Measurements from ENCODE around the gene NRXN3. TPM values are rescaled to one million over a fixed set of nuclear protein-coding genes. Genes with fewer than 3 reads are reported as not detected.

NRXN3 gene
- total and polyA plus RNA-seq, 8 donors = 0.29 to 41.1 (median 9.1) TPM

DNA sequence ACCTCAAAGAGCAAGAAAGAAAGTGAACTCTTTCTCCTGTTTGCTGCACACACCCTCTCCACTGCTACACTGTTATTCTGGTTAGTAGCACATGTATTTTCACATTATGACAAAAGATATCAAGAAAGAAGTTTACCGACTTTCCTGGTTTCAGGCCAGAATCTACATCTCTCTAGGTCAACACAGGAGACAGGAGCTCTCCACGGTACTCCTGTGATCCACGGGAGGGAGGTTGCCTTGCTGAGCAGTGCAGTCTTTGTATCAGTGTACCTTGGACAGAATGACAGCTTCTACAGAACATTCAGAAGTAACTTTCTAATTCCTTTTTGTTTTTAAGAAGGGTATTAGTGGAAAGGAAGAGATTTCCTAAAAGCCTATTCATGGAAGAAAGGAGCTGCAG is 805.6 kb downstream of the NRXN3 start:
- no peak for TF ChIP-seq EP300 (IDR thresholded peaks at IDR 0.05)
- TF ChIP-seq, protein P1, sequence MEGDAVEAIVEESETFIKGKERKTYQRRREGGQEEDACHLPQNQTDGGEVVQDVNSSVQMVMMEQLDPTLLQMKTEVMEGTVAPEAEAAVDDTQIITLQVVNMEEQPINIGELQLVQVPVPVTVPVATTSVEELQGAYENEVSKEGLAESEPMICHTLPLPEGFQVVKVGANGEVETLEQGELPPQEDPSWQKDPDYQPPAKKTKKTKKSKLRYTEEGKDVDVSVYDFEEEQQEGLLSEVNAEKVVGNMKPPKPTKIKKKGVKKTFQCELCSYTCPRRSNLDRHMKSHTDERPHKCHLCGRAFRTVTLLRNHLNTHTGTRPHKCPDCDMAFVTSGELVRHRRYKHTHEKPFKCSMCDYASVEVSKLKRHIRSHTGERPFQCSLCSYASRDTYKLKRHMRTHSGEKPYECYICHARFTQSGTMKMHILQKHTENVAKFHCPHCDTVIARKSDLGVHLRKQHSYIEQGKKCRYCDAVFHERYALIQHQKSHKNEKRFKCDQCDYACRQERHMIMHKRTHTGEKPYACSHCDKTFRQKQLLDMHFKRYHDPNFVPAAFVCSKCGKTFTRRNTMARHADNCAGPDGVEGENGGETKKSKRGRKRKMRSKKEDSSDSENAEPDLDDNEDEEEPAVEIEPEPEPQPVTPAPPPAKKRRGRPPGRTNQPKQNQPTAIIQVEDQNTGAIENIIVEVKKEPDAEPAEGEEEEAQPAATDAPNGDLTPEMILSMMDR (IDR thresholded peaks at IDR 0.05) = no peak
- no peak for TF ChIP-seq POLR2A (IDR thresholded peaks at IDR 0.05)
- TF ChIP-seq POLR2AphosphoS5 (IDR thresholded peaks at IDR 0.05) = no peak
- 22 to 50% (median 26%) methylated on average over 3 of the region's 3 CpGs for WGBS, 5 donors
- Histone ChIP-seq H3K4me1 (no peaks in the 10 kb centered on the region), H3K4me3 (no peak overlapping the region), H3K36me3 (no peaks in the 10 kb centered on the region), H3K27ac (no peak overlapping the region), H3K27me3 (no peaks in the 10 kb centered on the region), H3K9me3 (no peaks in the 10 kb centered on the region)
- DNase-seq = no peak
- intact Hi-C loops (cut with DNase I; ENCODE audit: low total_unique reads) = no loop called here

DNA sequence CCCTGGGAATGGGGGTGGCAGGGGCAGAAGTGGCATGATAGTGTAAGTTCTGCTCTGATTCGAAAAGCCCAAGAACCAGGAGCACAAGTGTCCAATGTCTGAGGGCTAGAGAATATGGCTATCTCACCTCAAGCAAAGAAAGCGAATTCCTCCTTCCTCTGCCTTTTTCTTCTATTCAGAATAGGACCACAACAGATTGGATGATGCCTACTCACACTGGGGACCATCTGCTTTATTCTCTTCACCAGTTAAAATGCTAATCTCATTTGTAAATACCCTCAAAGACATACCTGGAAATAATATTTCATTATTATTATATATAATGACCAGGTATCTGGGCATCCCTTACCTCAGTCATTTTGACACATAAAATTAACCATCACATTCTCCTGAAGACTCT is 808.7 kb downstream of the NRXN3 start:
- no peak for DNase-seq
- Histone ChIP-seq H3K27ac (no peak overlapping the region), H3K4me3 (no peak overlapping the region), H3K9me3 (no peaks in the 10 kb centered on the region), H3K4me1 (no peaks in the 10 kb centered on the region), H3K27me3 (no peaks in the 10 kb centered on the region), H3K36me3 (no peaks in the 10 kb centered on the region)
- intact Hi-C loops (cut with DNase I; ENCODE audit: low total_unique reads) = no loop called here
- 63 to 81% (median 75%) methylated on average over 2 of the region's 2 CpGs for whole genome bisulfite sequencing, 5 donors
- TF ChIP-seq, protein P1 (IDR thresholded peaks at IDR 0.05) = no peak
- TF ChIP-seq POLR2AphosphoS5 (IDR thresholded peaks at IDR 0.05) (no peak), POLR2A (IDR thresholded peaks at IDR 0.05) (no peak), EP300 (IDR thresholded peaks at IDR 0.05) (no peak)

DNA sequence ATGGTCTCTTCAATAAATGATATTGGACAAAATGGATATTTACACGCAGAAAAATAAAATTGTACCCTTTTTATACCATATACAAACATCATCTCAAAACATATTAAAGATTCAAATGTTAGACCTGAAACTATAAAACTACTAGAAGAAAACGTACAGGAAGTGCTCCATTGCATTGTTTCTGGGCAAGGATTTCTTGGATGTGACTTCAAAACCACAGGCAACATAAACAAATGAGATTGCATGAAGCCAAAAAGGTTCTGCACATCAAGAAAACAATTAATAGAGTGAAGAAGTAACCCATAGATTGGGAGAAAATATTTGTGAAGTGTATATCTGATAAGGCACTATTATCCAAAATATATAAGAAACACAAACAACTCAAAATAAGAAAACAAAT is 812.4 kb downstream of the NRXN3 start:
- Histone ChIP-seq H3K4me3 (no peak overlapping the region), H3K4me1 (no peaks in the 10 kb centered on the region), H3K9me3 (no peaks in the 10 kb centered on the region), H3K36me3 (no peaks in the 10 kb centered on the region), H3K27ac (no peak overlapping the region), H3K27me3 (no peaks in the 10 kb centered on the region)
- WGBS, 5 donors = 39 to 66% (median 61%) methylated on average over 2 of the region's 2 CpGs
- intact Hi-C loops (cut with DNase I; ENCODE audit: low total_unique reads) = no loop called here
- TF ChIP-seq POLR2A (IDR thresholded peaks at IDR 0.05) (no peak), POLR2AphosphoS5 (IDR thresholded peaks at IDR 0.05) (no peak), EP300 (IDR thresholded peaks at IDR 0.05) (no peak)
- TF ChIP-seq, protein P1 (IDR thresholded peaks at IDR 0.05) = no peak
- DNase-seq = no peak

DNA sequence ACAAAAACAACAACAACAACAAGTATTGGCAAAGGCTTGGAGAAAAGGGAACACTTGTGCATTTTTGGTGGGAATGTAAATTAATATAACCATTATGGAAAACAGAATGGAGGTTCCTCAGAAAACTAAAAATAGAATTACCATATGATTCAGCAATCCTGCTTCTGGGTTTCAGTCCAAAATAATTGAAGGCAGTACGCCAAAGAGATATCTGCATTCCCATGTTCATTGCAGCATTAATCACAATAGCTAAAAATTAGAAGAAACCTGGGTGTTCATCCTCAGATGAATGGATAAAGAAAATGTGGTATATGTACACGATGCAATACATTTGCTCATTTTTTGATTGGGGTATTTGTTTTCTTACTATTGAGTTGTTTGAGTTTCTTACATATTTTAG is 813.0 kb downstream of the NRXN3 start:
- 37 to 73% (median 40%) methylated on average over 2 of the region's 2 CpGs for WGBS, 5 donors
- TF ChIP-seq POLR2AphosphoS5 (IDR thresholded peaks at IDR 0.05) = no peak
- no peak for TF ChIP-seq EP300 (IDR thresholded peaks at IDR 0.05)
- TF ChIP-seq, protein P1 (IDR thresholded peaks at IDR 0.05) = no peak
- no peak for TF ChIP-seq POLR2A (IDR thresholded peaks at IDR 0.05)
- H3K27ac ChIP-seq = no peak overlapping the region

More for the DNA sequence above, 813.0 kb downstream of the NRXN3 start:
- DNase-seq = no peak
- Histone ChIP-seq H3K4me1 (no peaks in the 10 kb centered on the region), H3K36me3 (no peaks in the 10 kb centered on the region), H3K4me3 (no peak overlapping the region), H3K27me3 (no peaks in the 10 kb centered on the region), H3K9me3 (no peaks in the 10 kb centered on the region)
- intact Hi-C loops (cut with DNase I; ENCODE audit: low total_unique reads) = no loop called here

Measured in stomach (tissue), 9 donors.